H1 (cell line): ENCODE results near the gene MCEE.

Source experiments
- ASH2L ChIP-seq: fragments of 200-600, 300-600 bp; sonication (generic); IDR thresholded peaks from one replicate; pipeline ENCODE4 v1.7.1; 2017; ENCODE audit warnings: low read length
- BRCA1 ChIP-seq: IDR thresholded peaks from 2 replicates; pipeline ENCODE4 v1.6.1; 2012; ENCODE audit warnings: low read depth, low read length, improper control_type of control experiment
- CEBPB ChIP-seq: IDR thresholded peaks from 2 replicates; pipeline ENCODE4 v1.6.1; 2012; ENCODE audit warnings: low read depth, low read length
- CTCF ChIP-seq, 3 experiments: IDR thresholded peaks; 1 replicate in 2 of 3; 2 replicates in 1 of 3; pipeline versions ENCODE4 v1.5.1 to v1.6.1; 2011; ENCODE audit warnings: low read length in 3 of 3, mild to moderate bottlenecking in 3 of 3, inconsistent platforms in 2 of 3, low read depth in 1 of 3, moderate library complexity in 1 of 3; ENCODE audit not compliant: insufficient read depth in 1 of 3; ENCODE audit errors: control extremely low read depth in 1 of 3
- EGR1 ChIP-seq: IDR thresholded peaks from 2 replicates; pipeline ENCODE4 v1.6.1; 2011; ENCODE audit warnings: low read depth, low read length, borderline replicate concordance
- KDM4A ChIP-seq: IDR thresholded peaks from one replicate; pipeline ENCODE4 v1.7.1; 2012; ENCODE audit warnings: low read depth, mild to moderate bottlenecking, moderate library complexity, low read length, inconsistent platforms; ENCODE audit not compliant: severe bottlenecking
- KDM5A ChIP-seq: fragments of 200-600 bp; IDR thresholded peaks from 2 replicates; pipeline ENCODE4 v1.7.1; 2012; ENCODE audit warnings: mild to moderate bottlenecking, low read length, inconsistent platforms, mixed read lengths
- NRF1 ChIP-seq: IDR thresholded peaks from 2 replicates; pipeline ENCODE4 v1.6.1; 2011; ENCODE audit warnings: mild to moderate bottlenecking, low read depth, low read length, improper control_type of control experiment
- POLR2A ChIP-seq, 2 experiments: IDR thresholded peaks; 1 replicate in 1 of 2; 2 replicates in 1 of 2; pipeline ENCODE4 v1.6.1; 2011; ENCODE audit warnings: low read depth in 2 of 2, low read length in 2 of 2, mild to moderate bottlenecking in 2 of 2; ENCODE audit errors: control extremely low read depth in 1 of 2
- POLR2AphosphoS5 ChIP-seq: IDR thresholded peaks from 2 replicates; pipeline ENCODE4 v1.6.1; 2011; ENCODE audit warnings: low read depth, low read length
- RAD21 ChIP-seq, 2 experiments: IDR thresholded peaks in 1 of 2; conservative IDR thresholded peaks in 1 of 2; 2 replicates each; pipeline ENCODE4 v1.6.1; 2011; ENCODE audit warnings: low read depth in 2 of 2, low read length in 2 of 2, improper control_type of control experiment in 1 of 2, inconsistent platforms in 1 of 2, mild to moderate bottlenecking in 1 of 2, moderate library complexity in 1 of 2
- SP2 ChIP-seq: IDR thresholded peaks from 2 replicates; pipeline ENCODE4 v1.6.1; 2012; ENCODE audit warnings: mild to moderate bottlenecking, low read length, inconsistent platforms
- YY1 ChIP-seq: IDR thresholded peaks from 2 replicates; pipeline ENCODE4 v1.6.1; 2011; ENCODE audit warnings: low read depth, mild to moderate bottlenecking, low read length

- TF ChIP-seq YY1 (no peak), CTCF (IDR thresholded peaks at IDR 0.05; ENCODE audit: control extremely low read depth in 1 of 3, insufficient read depth in 1 of 3, low read depth in 1 of 3, low read length in 3 of 3) (no peak), POLR2AphosphoS5 (no peak), EGR1 (no peak), ASH2L (no peak), POLR2A (IDR thresholded peaks at IDR 0.05; ENCODE audit: control extremely low read depth in 1 of 2, low read depth in 2 of 2, low read length in 2 of 2) (no peak), KDM5A (no peak), SP2 (no peak), CEBPB (no peak), BRCA1 (no peak), KDM4A (no peak), RAD21 (IDR thresholded peaks at IDR 0.05 in 1 of 2, conservative IDR thresholded peaks at IDR 0.05 in 1 of 2; ENCODE audit: low read depth in 2 of 2, low read length in 2 of 2) (no peak), NRF1 (no peak)
Measured at GRCh38 chr2:71117063-71117462, 13.0 kb downstream of the MCEE start.
